GM19043 (cell line): ENCODE measurements around the gene CCNYL1.
"Not testable (repeated sequence)": the region's sequence is repeated elsewhere in the genome, so short reads cannot be mapped to it uniquely, and the experiment has no call there.

Experiments used
- ATAC-seq: cut with Tn5 transposase; IDR thresholded peaks from one replicate; pipeline ENCODE4 v1.9.1; 2021; ENCODE audit warnings: low read depth; ENCODE audit not compliant: unreplicated experiment

Gene CCNYL1

DNA sequence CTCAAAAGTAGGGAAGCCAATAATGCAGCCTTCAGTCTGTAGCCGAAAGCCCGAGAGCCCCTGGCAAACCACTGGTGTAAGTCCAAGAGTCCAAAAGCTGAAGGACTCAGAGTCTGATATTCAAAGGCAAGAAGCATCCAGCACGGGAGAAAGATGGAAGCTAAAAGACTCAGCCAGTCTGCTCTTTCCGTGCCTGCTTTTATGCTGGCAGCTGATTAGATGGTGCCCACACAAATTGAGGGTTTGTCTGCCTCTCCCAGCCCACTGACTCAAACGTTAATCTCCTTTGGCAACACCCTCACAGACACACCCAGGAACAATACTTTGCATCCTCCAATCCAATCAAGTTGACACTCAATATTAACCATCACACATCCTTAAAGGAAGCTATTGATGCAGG lies 14.5 kb upstream of the CCNYL1 start:
- ATAC-seq = not testable (repeated sequence)

DNA sequence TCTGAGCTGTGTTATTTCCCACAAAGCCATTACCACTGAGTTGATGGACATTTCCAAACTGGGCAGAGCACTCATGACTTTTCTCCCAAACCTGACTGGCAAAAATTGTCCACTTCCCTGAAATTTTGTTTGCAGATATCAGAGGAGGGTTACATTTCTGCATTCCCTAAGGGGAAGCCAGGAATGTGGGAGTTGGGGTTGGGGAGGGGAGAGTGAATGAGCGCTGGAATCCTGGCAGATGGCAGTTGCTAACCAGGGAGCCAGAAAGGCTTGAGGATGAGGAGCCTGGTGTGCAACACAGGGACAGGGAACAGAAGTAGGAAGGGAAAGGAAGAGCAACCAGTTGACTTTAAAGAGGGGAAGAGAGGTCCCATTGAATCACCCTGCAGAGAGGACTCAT lies 14.0 kb upstream of the CCNYL1 start:
- no peak for ATAC-seq

DNA sequence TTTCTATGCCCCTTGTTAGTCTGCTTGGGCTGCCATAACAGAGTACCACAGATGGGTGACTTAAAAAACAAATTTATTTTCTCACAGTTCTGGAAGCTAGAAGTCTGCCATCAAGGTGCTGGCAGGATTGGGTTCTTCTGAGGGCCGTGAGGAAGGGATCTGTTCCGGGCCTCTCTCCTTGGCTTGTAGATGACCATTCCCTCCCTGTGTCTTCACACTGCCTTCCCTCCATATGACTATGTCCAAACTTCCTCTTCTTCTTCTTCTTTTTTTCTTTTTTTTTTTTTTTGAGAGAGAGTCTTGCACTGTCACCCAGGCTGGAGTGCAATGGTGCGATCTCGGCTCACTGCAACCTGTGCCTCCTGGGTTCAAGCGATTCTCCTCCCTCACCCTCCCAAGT lies 13.1 kb upstream of the CCNYL1 start:
- no peak for ATAC-seq

DNA sequence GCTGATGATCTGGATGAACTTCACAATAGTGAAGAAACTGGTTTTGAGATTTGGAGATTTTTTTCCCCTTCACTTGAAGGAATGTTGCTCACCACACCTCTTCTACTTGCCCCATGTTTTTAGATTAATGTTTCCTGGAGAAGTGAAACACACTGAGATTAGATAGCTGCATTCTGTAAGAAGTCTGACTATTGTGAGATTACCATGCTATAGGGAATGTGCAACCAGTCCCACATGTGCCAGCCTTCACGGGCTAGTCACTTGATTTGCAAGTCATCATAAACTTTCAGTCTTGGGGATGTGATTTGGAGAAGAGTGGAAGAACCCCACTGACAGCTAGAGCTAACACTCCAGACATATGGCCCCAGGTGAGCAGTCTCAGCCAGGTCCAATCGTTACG lies 7.4 kb upstream of the CCNYL1 start:
- no peak for ATAC-seq

DNA sequence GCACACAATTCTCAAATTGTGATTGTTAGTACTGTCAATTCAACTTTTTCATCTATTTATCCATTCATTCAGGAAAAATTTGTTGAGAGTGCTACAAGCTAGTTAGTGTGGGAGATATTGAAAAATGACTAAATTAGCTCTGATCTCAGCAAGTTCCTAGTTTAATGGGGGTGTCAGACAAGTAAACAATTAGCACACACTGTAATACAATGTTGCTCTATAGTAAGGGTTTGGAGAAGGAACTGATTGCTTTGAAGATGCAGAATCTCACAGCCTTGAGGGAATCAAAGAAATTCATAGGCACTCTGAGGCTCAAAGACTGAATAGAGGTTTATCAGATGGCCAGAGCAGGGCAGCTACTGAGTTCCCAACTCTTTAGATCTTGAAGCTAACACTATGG lies 6.8 kb upstream of the CCNYL1 start:
- ATAC-seq = no peak

DNA sequence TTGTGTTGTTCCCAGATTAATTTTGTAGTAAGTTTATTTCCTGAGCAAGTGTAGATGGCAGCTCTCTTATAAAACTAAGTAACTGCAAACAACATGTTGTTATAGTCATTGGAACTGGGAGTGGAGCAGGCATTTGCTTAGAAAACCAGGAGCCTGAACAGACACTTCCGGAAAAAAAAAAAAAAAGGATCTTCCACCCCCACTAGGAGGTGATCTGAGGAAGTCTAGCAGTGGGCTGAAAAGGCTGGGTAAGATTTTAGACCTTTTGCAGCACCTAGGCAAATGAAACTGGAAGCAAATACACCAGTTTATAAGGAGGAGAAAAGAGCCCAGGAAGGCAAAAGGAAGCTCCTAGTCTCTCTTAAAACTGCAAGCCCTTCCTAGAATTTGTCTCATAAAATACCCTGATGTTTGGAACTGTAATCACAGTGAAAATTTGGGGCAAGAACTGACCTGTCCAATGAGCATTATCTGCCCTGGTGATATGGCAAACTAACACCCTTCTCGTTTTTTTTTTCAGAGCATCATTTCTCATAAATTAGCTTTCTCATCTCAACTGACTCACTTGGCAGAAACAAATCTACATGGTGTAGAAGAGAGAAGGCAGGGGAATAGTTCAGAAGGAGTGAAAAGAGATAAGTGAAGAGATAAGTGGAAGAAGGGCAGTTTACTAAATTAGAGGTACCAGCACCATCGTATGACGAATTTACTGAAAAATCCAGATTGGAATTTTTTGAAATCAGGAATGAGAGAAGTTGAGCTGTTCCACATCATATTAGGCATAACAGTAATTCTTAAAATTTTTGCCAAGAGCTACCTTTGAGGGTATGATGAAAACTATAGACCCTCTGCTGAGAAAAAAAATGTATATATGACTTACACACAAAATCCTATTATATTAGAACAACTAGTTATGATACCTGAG lies 4.2 kb upstream of the CCNYL1 start:
- no peak for ATAC-seq

DNA sequence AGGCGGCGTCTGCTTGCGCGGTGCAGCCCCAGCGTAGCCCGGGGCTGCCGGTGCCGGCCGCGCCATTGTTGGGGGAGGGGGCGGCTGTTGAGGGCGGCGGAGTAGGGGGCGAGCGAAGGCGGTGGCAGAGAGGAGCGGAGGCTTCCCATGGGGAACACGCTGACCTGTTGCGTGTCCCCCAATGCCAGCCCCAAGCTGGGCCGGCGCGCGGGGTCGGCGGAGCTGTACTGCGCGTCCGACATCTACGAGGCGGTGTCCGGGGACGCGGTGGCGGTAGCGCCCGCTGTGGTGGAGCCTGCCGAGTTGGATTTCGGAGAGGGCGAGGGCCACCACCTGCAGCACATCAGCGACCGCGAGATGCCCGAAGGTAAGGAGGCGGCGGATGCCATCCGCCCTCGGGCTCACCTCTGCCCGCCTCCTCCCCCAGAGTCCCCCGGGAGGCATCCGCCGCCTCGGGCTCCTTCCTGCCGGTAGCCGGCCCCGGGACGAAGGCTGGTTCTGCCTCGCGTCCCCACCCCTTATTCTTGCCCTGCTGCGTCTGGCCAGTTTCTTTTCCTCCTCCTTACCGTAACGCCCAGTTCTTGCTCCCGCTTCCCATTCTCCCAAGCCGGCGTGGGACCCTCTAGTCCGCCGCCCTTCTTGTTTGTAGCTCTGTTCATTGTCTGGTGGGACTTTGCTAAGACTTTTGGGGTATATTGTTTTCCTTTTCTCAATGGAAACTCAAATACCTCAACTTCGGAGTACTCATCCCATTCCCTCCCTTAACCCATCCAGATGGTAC lies 500 bp downstream of the CCNYL1 start:
- ATAC-seq = peak; percentile 16

DNA sequence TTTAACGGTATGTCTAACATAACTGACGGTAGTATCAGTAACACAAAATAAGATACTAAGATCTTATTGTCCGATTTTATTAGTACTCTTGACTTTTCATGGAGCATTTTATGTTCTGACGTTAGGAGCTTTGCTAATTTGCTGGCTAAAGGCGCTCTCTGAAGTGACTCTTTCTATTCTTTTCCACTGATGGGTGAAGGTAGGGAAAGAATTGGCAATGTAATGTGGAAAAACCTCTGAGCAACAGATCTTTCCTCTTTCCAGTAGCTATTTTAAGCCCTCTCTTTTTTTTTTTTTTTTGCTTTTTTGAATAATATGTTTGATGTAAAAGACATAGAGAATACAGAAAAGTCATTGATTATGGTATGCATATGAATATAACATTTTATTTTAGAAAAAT lies 4.6 kb downstream of the CCNYL1 start:
- no peak for ATAC-seq

DNA sequence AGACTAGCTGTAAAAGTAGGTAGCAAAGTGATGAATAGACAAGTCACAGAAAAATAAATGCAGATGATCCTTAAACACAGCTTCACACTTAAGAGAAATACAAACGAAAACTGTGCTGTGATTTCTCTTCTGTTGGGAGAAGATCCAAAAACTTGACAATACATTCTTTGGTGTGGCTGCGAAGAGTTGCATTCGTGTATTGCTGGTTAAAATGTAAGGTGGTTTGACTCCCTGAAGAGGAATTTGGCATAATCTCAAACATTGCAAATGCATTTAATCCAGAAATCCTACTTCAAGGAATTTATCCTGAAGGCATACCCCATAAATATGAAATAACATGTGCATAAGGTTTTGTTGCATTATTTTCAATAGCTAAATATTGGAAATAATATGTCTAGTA lies 7.1 kb downstream of the CCNYL1 start:
- no peak for ATAC-seq

DNA sequence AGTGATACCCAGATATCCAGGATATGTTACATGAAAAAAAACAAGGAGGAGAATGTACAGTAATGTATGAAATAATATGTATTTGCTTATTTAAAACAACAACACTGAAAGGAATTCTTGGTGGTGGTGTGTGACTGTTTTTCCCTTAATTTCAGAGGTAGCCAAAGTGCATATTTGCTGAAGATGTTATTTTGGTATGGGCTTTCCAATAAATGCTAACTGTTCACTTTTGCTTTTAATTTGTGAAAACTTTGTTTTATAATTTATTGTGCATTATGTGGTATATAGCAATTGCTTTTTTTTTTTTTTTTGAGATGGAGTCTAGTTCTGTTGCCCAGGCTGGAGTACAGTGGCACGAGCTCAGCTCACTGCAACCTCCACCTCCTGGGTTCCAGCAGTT lies 7.6 kb downstream of the CCNYL1 start:
- no peak for ATAC-seq

DNA sequence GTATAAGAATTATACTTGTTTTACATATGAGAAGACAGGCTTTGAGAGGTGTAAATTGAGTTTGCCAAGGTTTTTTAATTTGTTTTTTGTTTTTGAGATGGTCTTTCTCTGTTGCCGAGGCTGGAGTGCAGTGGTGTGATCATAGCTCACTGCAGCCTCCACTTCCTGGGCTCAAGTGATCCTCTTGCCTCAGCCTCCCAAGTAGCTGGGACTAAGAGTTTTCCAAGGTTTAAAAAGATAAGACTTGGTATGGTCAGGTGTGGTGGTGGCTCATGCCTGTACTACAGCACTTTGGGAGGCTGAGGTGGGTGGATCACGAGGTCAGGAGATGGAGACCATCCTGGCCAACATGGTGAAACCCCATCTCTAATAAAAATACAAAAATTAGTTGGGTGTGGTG lies 8.2 kb downstream of the CCNYL1 start:
- ATAC-seq = not testable (repeated sequence)

DNA sequence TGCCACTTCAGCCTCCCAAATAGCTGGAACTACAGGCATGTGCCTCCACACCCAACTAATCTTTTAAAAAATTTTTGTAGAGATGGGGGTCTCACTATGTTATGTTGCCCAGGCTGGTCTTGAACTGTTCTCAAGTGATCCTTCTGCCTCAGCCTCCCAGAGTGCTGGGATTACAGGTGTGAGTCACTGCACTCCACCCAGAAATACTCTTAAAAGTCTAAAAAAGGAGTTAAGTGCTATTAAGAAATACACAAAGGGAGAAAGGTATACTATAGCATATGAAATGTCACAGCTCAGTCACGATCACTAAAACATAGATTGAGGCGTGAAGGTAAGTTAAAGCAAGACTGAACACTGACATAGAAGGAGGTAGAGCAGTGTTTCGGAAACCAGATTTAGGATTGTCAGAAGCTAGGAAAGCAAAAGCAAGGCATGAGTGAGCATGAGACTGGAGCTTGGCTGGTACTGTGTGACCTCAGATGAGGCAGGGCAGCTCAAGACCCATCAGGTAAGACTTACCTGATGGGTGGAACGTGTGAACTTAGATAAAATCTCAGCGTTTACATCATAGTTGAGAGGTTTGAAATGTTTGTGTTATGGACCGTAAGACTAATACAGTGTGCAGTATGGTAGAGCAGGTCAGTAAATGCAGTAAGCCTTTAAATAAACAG lies 9.2 kb downstream of the CCNYL1 start:
- no peak for ATAC-seq

DNA sequence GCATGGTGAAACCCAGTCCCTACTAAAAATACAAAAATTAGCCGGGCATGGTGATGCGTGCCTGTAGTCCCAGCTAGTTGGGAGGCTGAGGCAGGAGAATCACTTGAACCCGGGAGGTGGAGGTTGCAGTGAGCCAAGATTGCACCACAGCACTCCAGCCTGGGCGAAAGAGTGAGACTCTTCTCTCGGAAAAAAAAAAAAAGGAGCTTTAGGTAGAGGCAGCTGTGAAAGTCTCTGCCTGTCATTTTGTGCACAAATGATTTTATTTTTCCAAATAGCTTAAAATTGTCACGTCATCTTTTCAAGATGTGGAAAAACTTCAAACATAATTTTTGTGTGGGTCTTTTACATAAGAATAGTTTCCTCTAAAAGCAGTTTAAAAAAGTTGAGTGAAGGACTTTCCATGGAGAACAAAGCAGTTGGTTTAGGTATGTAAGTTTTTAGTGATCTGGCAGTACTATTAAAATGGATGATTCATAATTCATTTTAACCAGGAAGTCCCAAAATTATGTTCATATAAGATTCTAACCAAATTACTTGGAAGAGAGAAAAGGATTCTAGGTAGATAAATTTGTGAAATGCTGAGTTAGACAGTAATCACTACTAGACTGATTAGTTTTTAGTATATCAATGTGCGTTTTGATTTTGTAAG lies 11.5 kb downstream of the CCNYL1 start:
- ATAC-seq = no peak

DNA sequence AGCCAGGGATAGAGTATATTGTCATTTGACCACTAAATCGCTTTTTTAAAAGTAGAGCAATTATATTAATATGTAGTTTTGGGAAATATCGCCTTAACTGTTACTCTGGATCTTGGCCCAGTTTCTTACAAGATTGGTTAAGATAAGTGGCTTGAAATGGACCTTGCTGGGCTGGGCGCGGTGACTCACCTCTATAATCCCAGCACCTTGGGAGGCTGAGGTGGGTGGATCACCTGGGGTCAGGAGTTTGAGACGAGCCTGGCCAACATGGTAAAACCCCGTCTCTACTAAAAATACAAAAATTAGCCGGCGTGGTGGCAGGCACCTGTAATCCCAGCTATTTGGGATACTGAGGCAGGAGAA lies 12.0 kb downstream of the CCNYL1 start:
- ATAC-seq = not testable (repeated sequence)

DNA sequence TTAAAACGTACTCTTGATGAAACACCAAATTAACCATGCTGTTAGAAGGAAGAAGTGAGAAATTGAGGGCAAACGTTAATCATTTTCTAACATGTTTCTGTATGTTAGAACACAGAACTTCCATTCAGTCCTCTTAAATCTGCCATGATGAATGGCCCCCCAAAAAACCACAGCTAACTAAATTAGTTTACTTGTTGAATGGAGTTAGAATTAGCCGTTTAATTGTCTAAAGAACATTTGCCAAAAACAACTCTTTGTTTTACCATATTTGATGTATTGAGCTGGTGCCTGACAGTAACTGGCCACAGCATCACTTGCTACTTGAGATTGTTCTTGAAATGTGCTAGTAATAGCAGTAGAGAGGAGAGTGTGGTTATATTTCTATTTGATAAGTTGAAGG lies 12.7 kb downstream of the CCNYL1 start:
- peak; percentile 63 for ATAC-seq

DNA sequence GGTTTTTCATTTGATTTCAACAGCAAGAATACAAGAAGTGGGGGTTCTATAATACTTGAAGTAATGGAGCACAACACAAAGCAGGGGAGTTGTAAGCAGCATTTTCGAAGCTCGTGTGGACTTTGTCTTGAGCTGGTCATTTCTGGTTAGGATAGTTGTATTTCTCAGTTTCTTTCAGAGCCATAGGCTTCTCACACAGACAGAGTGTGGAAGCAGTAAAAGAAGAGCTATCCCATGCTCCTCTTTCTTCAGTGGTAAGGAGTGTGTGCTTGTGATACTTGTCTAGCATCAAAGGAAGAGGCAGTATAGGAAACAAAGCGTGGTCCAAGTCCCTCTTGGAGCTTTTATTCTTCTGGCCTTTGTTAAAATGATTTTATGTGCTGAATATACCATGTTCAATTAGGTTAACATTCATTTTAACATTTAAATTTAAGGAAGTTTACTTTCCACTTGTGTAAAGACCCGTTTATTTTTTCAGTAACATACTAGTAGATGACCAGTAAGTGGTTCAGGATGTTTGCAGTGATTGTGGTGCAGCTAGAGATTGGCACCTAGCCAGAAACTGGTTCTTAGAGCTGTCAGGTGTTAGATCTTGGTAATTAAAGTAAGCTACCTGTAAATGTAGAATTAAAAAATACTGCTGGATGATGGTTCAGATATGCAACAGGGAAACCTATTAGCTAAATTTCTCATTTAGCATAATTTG lies 14.6 kb downstream of the CCNYL1 start:
- no peak for ATAC-seq

DNA sequence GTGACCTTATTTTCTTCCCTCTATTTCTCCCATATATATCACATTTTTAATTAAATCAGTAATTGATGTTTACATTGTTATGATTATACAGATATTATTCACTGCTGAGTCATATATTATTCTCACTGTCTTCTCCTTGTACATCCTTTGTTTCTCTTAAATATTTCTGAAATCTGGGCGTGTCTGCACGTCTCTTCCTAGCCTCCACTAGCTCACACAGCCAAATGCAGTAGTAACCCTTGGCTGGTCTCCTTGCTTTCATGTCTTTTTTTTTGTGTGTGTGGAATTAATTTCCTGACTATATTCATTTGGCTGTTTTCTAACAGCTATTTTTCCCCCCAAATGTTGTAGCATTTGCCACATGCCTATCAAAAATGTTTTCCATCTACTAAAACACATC lies 15.8 kb downstream of the CCNYL1 start:
- no peak for ATAC-seq

DNA sequence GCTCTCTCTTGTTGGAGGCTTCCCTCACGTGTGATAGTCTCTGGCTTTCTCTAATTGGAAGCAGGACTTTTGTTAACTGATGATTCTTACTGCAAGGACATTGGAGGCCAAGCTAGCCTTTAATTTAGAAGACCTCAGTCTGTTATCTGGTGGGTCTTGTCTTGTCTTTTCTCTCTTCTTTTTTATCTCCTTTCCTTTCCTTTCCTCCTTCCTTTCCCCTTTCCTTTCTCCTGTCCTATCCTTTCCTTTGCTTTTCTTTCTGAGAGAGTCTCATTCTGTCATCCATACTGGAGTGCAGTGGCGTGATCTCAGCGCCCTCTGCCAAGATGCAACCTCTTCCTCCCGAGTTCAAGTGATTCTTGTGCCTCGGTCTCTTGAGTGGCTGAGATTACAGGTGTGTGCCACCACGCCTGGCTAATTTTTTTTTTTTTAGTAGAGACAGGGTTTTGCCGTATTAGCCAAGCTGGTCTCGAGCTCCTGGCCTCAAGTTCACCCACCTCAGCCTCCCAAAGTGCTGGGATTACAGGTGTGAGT lies 18.1 kb downstream of the CCNYL1 start:
- no peak for ATAC-seq

DNA sequence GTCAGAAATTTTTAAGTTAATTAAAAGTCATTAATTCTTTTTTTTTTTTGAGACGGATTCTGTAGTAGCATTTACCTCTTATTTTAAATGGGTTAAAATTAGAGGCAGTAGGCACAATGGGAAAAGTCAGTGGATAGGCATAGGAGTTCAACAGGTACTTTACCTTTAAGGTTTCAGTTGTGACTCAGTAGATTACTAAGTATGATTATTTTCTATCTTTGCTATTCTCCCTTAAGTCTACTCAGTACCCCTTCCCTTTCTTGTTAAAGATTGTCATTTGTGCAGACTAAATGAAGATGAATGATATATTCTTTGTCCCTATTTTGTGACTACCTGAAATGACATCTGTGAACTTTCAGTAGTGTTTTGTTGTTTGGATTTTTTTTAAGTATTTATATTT lies 19.7 kb downstream of the CCNYL1 start:
- no peak for ATAC-seq
